Keratinocyte (primary cell): ENCODE data around the gene IRX1. TPM values are rescaled to one million over a fixed set of nuclear protein-coding genes. Genes with fewer than 3 reads are reported as not detected.

Experiments
- DNase-seq: peaks from one replicate; pipeline ENCODE4 v3.0.0-alpha.2; 2011; ENCODE audit warnings: low read depth, missing footprints, low spot score
- FAIRE-seq: peaks from 2 replicates; lab custom pipeline; 2011; peaks lifted over from hg19 to GRCh38; lab: Jason Lieb, UNC
- H2AFZ ChIP-seq: 2 replicates; pipeline ENCODE4 v1.6.0; 2012; ENCODE audit warnings: low read length, control low read depth, inconsistent platforms; ENCODE audit not compliant: control insufficient read depth
- H3K27ac ChIP-seq: 2 replicates; pipeline ENCODE4 v1.5.1; 2011; ENCODE audit warnings: low read length; ENCODE audit not compliant: control insufficient read depth, insufficient read depth
- H3K27me3 ChIP-seq: 3 replicates; pipeline ENCODE4 v1.6.0; 2011; ENCODE audit warnings: low read length; ENCODE audit not compliant: control insufficient read depth, insufficient read depth; ENCODE audit errors: extremely low read depth
- H3K36me3 ChIP-seq, 2 experiments: 2 replicates in 1 of 2; 3 replicates in 1 of 2; pipeline ENCODE4 v1.5.1; 2011; ENCODE audit warnings: low read length in 2 of 2, mild to moderate bottlenecking in 1 of 2; ENCODE audit not compliant: control insufficient read depth in 2 of 2, insufficient read depth in 2 of 2; ENCODE audit errors: extremely low read depth in 1 of 2
- H3K4me1 ChIP-seq: 3 replicates; pipeline ENCODE4 v1.5.1; 2011; ENCODE audit warnings: low read length; ENCODE audit not compliant: control insufficient read depth, insufficient read depth; ENCODE audit errors: extremely low read depth
- H3K4me2 ChIP-seq: 3 replicates; pipeline ENCODE4 v1.6.0; 2011; ENCODE audit warnings: low read depth, low read length; ENCODE audit not compliant: control insufficient read depth, insufficient read depth; ENCODE audit errors: extremely low read depth
- H3K4me3 ChIP-seq, 3 experiments: fragments of 200-600 bp in 1 of 3; sonication (generic) in 1 of 3; 2 replicates in 2 of 3; 3 replicates in 1 of 3; pipeline ENCODE4 v1.5.1; 2011 to 2016; ENCODE audit warnings: low read length in 3 of 3, mild to moderate bottlenecking in 3 of 3, control low read depth in 2 of 3, inconsistent platforms in 1 of 3, low read depth in 1 of 3, mixed read lengths in 1 of 3, mixed run types in 1 of 3, moderate library complexity in 1 of 3; ENCODE audit not compliant: control insufficient read depth in 2 of 3, insufficient read depth in 2 of 3; ENCODE audit errors: extremely low read depth in 1 of 3
- H3K79me2 ChIP-seq: 2 replicates; pipeline ENCODE4 v1.6.0; 2012; ENCODE audit warnings: low read length; ENCODE audit not compliant: control insufficient read depth, insufficient read depth
- H3K9ac ChIP-seq: 3 replicates; pipeline ENCODE4 v1.6.0; 2011; ENCODE audit warnings: low read length; ENCODE audit not compliant: control insufficient read depth, insufficient read depth; ENCODE audit errors: extremely low read depth
- H3K9me1 ChIP-seq: 3 replicates; pipeline ENCODE4 v1.6.0; 2011; ENCODE audit warnings: low read length; ENCODE audit not compliant: control insufficient read depth, insufficient read depth; ENCODE audit errors: extremely low read depth
- H3K9me3 ChIP-seq: 2 replicates; pipeline ENCODE4 v1.5.1; 2012; ENCODE audit warnings: low read depth, low read length; ENCODE audit not compliant: control insufficient read depth
- H4K20me1 ChIP-seq: 3 replicates; pipeline ENCODE4 v1.6.0; 2011; ENCODE audit warnings: low read length; ENCODE audit not compliant: control insufficient read depth, insufficient read depth; ENCODE audit errors: extremely low read depth
- CTCF ChIP-seq, 3 experiments: IDR thresholded peaks in 1 of 3; conservative IDR thresholded peaks in 1 of 3; optimal IDR thresholded peaks in 1 of 3; 2 replicates in 2 of 3; 3 replicates in 1 of 3; pipeline versions ENCODE3 to v1.5.1; 2011; ENCODE audit warnings: low read length in 3 of 3, mild to moderate bottlenecking in 3 of 3, moderate library complexity in 2 of 3, control low read depth in 1 of 3, inconsistent platforms in 1 of 3; ENCODE audit not compliant: insufficient read depth in 2 of 3; ENCODE audit errors: extremely low read depth in 1 of 3
- EZH2 ChIP-seq: IDR thresholded peaks from one replicate; pipeline ENCODE4 v1.6.1; 2012; ENCODE audit warnings: inconsistent platforms, mild to moderate bottlenecking, low read length, moderate library complexity
- dilution Hi-C: fragments of 300-500 bp; cut with MboI; formaldehyde crosslinking; loops from one replicate; pipeline ENCODE4 v1.7.0; 2020; ENCODE audit warnings: low sequenced_read_pairs; ENCODE audit not compliant: extremely low pct_ligation_motif_present
- polyA plus RNA-seq, 5 experiments: library from polyadenylated mRNA; depleted of rRNA in 3 of 5; stranded (reverse) in 3 of 5; stranded (forward) in 1 of 5; unstranded in 1 of 5; fragments of >200 nt; gene quantifications; 1 replicate in 1 of 5; 2 replicates in 3 of 5; 3 replicates in 1 of 5; pipeline versions ENCODE4 v1.2.1 to v1.2.3, GENCODE V29; 2011 to 2012; ENCODE audit warnings: missing spikeins in 2 of 5, low read depth in 1 of 5, low replicate concordance in 1 of 5

IRX1 gene
- polyA plus RNA-seq, 1 donor (not counting 4 experiments of a cell fraction or from before 2014, with no cell fraction given) = 1.00 TPM

DNA sequence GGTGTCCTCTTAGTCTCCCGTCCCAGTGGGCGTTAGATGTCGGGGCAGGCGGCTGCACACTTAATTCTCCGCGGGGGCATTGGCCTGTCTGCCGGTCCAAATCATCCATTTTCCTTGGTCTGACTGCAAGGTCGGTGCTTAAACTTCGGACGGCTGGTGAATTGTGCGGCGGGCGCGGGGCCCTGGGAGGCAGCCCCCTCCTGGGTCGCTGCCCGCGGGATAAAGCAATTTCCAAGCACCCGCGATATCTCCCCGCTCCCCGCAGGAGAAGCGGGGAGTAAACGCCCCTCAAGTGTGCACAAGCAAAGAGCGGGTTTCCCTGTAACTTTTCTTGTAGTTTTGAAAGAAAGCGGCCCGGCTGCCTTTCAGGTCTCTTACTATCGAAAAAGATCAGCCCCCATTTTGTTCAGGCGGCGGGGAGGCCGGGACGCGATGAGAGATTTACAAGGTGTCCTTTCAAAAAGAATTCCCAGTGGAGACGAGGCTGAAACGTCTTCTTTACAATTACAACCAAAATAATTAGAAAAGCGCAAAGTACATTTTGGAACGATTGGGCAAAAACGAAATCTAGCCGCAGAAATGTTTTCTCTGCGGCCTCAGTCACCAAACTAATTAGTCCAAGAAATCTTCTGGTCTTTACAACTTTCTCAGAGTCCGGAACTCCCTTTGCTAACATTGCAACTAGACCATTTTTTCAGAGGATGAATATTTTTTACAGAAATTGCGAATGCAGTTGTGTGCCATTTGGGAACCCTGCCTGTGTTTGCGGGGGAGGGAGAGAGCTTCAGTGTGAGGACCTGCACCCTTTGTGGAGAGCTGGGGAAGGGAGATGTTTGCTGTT lies 1.8 kb downstream of the IRX1 start:
- no peak for FAIRE-seq
- no peaks in the 10 kb centered on the region for H3K9me1 ChIP-seq
- no peaks in the 10 kb centered on the region for H3K4me1 ChIP-seq
- H3K27me3 ChIP-seq = peaks cover 44% of the 10 kb centered on the region
- dilution Hi-C loops = no loop called here
- H3K36me3 ChIP-seq = peaks cover 0 to 2% of the 10 kb centered on the region in 2 experiments
- H3K27ac ChIP-seq = no peak overlapping the region
- H3K4me2 ChIP-seq = peak overlapping the region; percentile 49
- H4K20me1 ChIP-seq = no peaks in the 10 kb centered on the region
- DNase-seq = no peak
- no peak overlapping the region for H2AFZ ChIP-seq
- H3K4me3 ChIP-seq = peak overlapping the region; percentile 48 to 72 (median 60)
- H3K79me2 ChIP-seq = peaks cover 27% of the 10 kb centered on the region
- TF ChIP-seq CTCF (optimal IDR thresholded peaks at IDR 0.05 in 1 of 3, IDR thresholded peaks at IDR 0.05 in 1 of 3, conservative IDR thresholded peaks at IDR 0.05 in 1 of 3; ENCODE audit: extremely low read depth in 1 of 3, insufficient read depth in 2 of 3, low read length in 3 of 3) = no peak
- no peak for TF ChIP-seq EZH2
- peak overlapping the region; percentile 72 for H3K9ac ChIP-seq
- no peaks in the 10 kb centered on the region for H3K9me3 ChIP-seq

- Histone ChIP-seq H3K4me3 (no peak overlapping the region), H3K27me3 (peaks cover 36% of the 10 kb centered on the region), H3K4me2 (no peak overlapping the region), H4K20me1 (no peaks in the 10 kb centered on the region), H3K27ac (no peak overlapping the region), H3K9me1 (no peaks in the 10 kb centered on the region), H3K4me1 (no peaks in the 10 kb centered on the region), H3K9me3 (no peaks in the 10 kb centered on the region), H2AFZ (no peak overlapping the region), H3K36me3 (peaks cover 0 to 2% of the 10 kb centered on the region in 2 experiments), H3K9ac (no peak overlapping the region), H3K79me2 (peaks cover 27% of the 10 kb centered on the region)
- TF ChIP-seq CTCF (optimal IDR thresholded peaks at IDR 0.05 in 1 of 3, IDR thresholded peaks at IDR 0.05 in 1 of 3, conservative IDR thresholded peaks at IDR 0.05 in 1 of 3; ENCODE audit: extremely low read depth in 1 of 3, insufficient read depth in 2 of 3, low read length in 3 of 3) (no peak), EZH2 (no peak)
- dilution Hi-C loops = no loop called here
- DNase-seq = no peak
- FAIRE-seq = no peak
These were observed 2.6 kb downstream of the IRX1 start for GRCh38 chr5:3598207-3598606.
